GM12891 (cell line): ENCODE results near the gene PLEK2.

Experiments
- POLR2A ChIP-seq: IDR thresholded peaks from 2 replicates; pipeline ENCODE4 v1.6.1; 2011; ENCODE audit warnings: low read depth, low read length, control low read depth
- POLR2AphosphoS5 ChIP-seq: IDR thresholded peaks from 2 replicates; pipeline ENCODE4 v1.6.1; 2011; ENCODE audit warnings: low read depth, low read length, control low read depth
- SPI1 ChIP-seq: IDR thresholded peaks from 2 replicates; pipeline ENCODE4 v1.6.1; 2011; ENCODE audit warnings: low read depth, low read length, control low read depth
- TAF1 ChIP-seq: IDR thresholded peaks from 2 replicates; pipeline ENCODE4 v1.6.1; 2011; ENCODE audit warnings: low read depth, low read length, control low read depth

DNA sequence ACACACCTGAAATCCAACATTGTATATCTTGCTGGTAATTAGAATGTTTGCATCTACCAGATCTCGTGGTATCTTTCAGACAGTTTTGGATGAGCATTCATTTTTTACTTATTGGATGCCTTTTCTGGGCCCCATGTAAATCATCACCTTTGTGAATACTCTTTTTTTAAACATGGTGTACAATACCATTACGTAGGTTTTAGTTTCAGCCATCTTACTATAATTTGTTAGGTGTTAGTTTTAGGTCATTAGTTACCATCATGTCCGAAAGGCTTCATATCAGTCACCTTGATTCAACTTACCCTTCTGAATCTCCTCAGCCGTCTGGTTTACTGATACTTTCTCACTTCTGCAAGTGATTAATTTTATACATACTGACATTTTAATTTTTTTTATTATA is 46.5 kb downstream of the PLEK2 start:
- no peak for TF ChIP-seq POLR2AphosphoS5
- TF ChIP-seq POLR2A = no peak
- TF ChIP-seq TAF1 = no peak
- no peak for TF ChIP-seq SPI1
